Stomach (tissue), 9 donors: ENCODE results near the gene PRR12. TPM values are rescaled to one million over a fixed set of nuclear protein-coding genes. Genes with fewer than 3 reads are reported as not detected.

Source experiments
- DNase-seq, 2 donors: peaks; one replicate each; pipeline versions ENCODE4 v3.0.0 to v3.0.0-alpha.2; 2013 to 2019
- H3K27ac ChIP-seq, 5 donors: fragments of 200-600 bp in 4 of 5; sonication (generic) in 4 of 5; one replicate each; pipeline ENCODE4 v1.5.1; 2013 to 2019; ENCODE audit warnings: mild to moderate bottlenecking in 1 of 5, moderate library complexity in 1 of 5
- H3K27me3 ChIP-seq, 3 donors: fragments of 200-600 bp; sonication (generic); one replicate each; pipeline ENCODE4 v1.5.1; 2017 to 2019; ENCODE audit warnings: mixed run types in 1 of 3
- H3K36me3 ChIP-seq, 4 donors: fragments of 200-600 bp; sonication (generic); 1 replicate in 3 of 4; 2 replicates in 1 of 4; pipeline ENCODE4 v1.5.1; 2016 to 2019
- H3K4me1 ChIP-seq, 4 donors: fragments of 200-600 bp; sonication (generic); one replicate each; pipeline ENCODE4 v1.5.1; 2016 to 2019
- H3K4me3 ChIP-seq, 4 donors: fragments of 200-600 bp; sonication (generic) in 3 of 4; one replicate each; pipeline ENCODE4 v1.5.1; 2016 to 2019; ENCODE audit warnings: mild to moderate bottlenecking in 1 of 4
- H3K9me3 ChIP-seq, 4 donors: fragments of 200-600 bp; sonication (generic); one replicate each; pipeline ENCODE4 v1.5.1; 2016 to 2019
- CTCF ChIP-seq, 7 experiments: fragments of 450-650 bp in 4 of 7; fragments of 200-600 bp in 3 of 7; sonication (generic) in 3 of 7; IDR thresholded peaks; one replicate each; pipeline ENCODE4 v1.5.1; 2016 to 2019; ENCODE audit warnings: antibody characterized with exemption in 7 of 7, control low read depth in 2 of 7, mild to moderate bottlenecking in 1 of 7
- EP300 ChIP-seq: sonication (generic); formaldehyde crosslinking; IDR thresholded peaks from one replicate; pipeline ENCODE4 v1.6.1; 2017; ENCODE audit warnings: antibody characterized with exemption
- POLR2A ChIP-seq, 4 donors: fragments of 450-650 bp; IDR thresholded peaks; one replicate each; pipeline ENCODE4 v1.6.1; 2016; ENCODE audit warnings: antibody characterized with exemption in 4 of 4, control low read depth in 2 of 4, mild to moderate bottlenecking in 1 of 4, moderate library complexity in 1 of 4
- POLR2AphosphoS5 ChIP-seq, 3 donors: sonication (generic); formaldehyde crosslinking; IDR thresholded peaks; one replicate each; pipeline ENCODE4 v1.6.1; 2016; ENCODE audit warnings: antibody characterized with exemption in 3 of 3
- WGBS, 5 donors: extraction: QIAGEN DNeasy Blood & Tissue Kit in 3 of 5; methylation state at CpG; one replicate each; pipeline versions ENCODE4 v1.1.5 to v1.1.7; 2013 to 2018; 5-methylcytosine and 5-hydroxymethylcytosine counted together
- intact Hi-C: fragments of 100-400 bp; cut with DNase I; formaldehyde crosslinking; loops from one replicate; pipeline ENCODE4 v1.15.1; 2023; ENCODE audit warnings: low total_unique reads
- polyA plus RNA-seq, 3 donors: library from polyadenylated mRNA; stranded (reverse); fragments of 200-250 nt; gene quantifications; one replicate each; pipeline ENCODE4 v1.2.3, GENCODE V29; 2013
- total RNA-seq, 5 donors: library from RNA; depleted of rRNA; stranded (reverse); fragments of >200 nt; gene quantifications; one replicate each; pipeline versions ENCODE4 v1.1.0 to v1.2.3, GENCODE V29; 2014 to 2016
- donor health status: healthy with polysubstance abuse.
- donor health status: Bipolar disorder and iron deficiency.
- donor health status: healthy.

The PRR12 gene
- total and polyA plus RNA-seq, 8 donors: 3.1 to 88.3 (median 11.0) TPM

DNA sequence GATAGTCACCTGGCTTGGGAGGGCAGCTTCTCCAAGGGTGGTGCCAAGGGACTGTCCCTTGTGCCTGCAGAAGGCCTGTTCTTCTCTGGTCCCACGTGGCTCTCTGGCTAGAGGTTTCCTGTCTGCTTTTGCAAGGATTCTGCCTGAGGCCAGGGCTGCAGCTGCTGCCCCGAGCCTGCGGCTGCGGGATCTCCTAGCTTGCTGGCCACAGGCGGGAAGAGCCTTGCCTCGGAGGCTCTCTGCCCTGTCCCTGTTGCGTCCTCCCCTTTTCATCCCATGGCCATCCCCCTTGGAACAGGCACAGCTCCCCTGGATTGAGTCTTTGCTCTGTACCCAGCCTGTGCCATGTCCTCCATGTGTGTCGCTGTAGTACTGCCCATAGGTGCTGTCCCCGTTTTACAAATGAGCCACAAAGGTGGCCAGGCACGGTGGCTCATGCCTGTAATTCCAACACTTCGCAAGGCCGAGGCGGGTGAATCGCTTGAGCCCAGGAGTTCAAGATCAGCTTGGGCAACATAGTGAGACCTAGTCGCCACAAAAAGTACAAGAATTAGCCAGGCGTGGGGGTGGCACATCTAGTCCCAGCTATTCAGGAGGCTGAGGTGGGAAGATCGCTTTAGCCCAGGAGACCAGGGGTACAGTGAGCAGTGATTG lies 65.6 kb downstream of the PRR12 start:
- H3K4me3 ChIP-seq: no peak overlapping the region
- 88 to 91% (median 89%) methylated on average over 17 of the region's 17 CpGs for WGBS, 5 donors
- no peak for DNase-seq
- no peaks in the 10 kb centered on the region for H3K9me3 ChIP-seq
- no peak overlapping the region for H3K27ac ChIP-seq
- no peaks in the 10 kb centered on the region for H3K4me1 ChIP-seq
- no peak for TF ChIP-seq POLR2AphosphoS5 (IDR thresholded peaks at IDR 0.05)
- no peak for TF ChIP-seq POLR2A (IDR thresholded peaks at IDR 0.05)
- no peak for TF ChIP-seq CTCF (IDR thresholded peaks at IDR 0.05)
- TF ChIP-seq EP300: no peak
- no peaks in the 10 kb centered on the region for H3K27me3 ChIP-seq
- H3K36me3 ChIP-seq: peaks cover 91 to 100% (median 100%) of the 10 kb centered on the region in 4 donors
- intact Hi-C loops: no loop called here

DNA sequence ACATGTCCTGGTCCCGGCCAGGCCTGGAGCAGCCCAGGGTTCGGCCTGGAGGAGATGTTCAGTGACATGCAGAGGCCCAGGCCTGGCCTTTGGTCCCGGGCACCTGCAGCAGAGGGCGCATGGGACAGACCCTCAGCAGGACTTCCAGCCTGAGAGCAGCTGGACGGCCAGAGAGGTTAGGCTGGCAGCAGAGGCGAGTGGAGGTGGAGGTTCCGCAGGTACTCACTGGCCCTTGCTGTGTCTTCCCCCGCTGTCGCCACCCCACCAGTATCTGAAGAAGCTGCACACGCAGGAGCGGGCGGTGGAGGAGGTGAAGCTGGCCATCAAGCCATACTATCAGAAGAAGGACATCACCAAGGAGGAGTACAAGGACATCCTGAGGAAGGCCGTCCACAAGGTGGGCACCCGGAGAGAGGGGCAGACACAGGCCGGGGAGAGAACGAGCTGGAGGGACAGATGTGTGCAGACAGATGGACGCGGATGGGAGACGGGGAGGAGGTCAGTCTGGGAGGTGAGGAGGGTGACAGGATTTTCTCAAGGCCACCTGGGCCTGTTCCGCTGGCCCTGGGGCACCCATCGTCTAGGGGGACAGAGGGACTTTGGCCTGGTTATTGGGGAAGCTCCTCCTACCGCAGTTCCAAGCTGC lies 66.6 kb downstream of the PRR12 start:
- H3K9me3 ChIP-seq: no peaks in the 10 kb centered on the region
- H3K4me3 ChIP-seq: no peak overlapping the region
- H3K27ac ChIP-seq: no peak overlapping the region
- H3K36me3 ChIP-seq: peaks cover 96 to 100% (median 100%) of the 10 kb centered on the region in 4 donors
- no peaks in the 10 kb centered on the region for H3K4me1 ChIP-seq
- no peak for DNase-seq
- TF ChIP-seq CTCF (IDR thresholded peaks at IDR 0.05) (no peak), POLR2A (IDR thresholded peaks at IDR 0.05) (no peak), EP300 (no peak), POLR2AphosphoS5 (IDR thresholded peaks at IDR 0.05) (no peak)
- H3K27me3 ChIP-seq: no peaks in the 10 kb centered on the region
- 88 to 93% (median 90%) methylated on average over 18 to 22 of the region's 22 CpGs for WGBS, 5 donors
- intact Hi-C loops: no loop called here

DNA sequence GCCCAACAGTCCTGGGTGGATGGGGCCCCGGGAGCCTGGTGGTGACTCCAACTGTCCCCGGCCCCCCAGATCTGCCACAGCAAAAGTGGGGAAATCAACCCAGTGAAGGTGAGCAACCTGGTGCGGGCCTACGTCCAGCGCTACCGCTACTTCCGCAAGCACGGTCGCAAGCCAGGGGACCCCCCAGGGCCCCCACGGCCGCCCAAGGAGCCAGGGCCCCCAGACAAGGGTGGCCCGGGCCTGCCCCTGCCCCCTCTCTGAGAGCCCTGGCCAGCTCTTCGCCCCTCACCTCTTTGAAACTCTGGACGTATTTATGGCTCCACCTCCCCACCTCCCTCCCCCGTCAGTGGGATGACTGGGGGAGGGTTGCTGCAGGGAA lies 67.1 kb downstream of the PRR12 start:
- intact Hi-C loops: no loop called here

More for the DNA sequence above, 67.1 kb downstream of the PRR12 start:
- H3K27me3 ChIP-seq: no peaks in the 10 kb centered on the region
- H3K36me3 ChIP-seq: peaks cover 95 to 100% (median 100%) of the 10 kb centered on the region in 4 donors
- no peak overlapping the region for H3K4me3 ChIP-seq
- DNase-seq: no peak
- H3K4me1 ChIP-seq: peaks cover 1 to 4% (median 3%) of the 10 kb centered on the region in 4 donors
- H3K9me3 ChIP-seq: no peaks in the 10 kb centered on the region
- 80 to 88% (median 87%) methylated on average over 11 to 15 of the region's 15 CpGs for WGBS, 5 donors
- TF ChIP-seq EP300 (no peak), CTCF (IDR thresholded peaks at IDR 0.05) (no peak), POLR2A (IDR thresholded peaks at IDR 0.05) (no peak), POLR2AphosphoS5 (IDR thresholded peaks at IDR 0.05) (no peak)
- no peak overlapping the region for H3K27ac ChIP-seq
